ENCODE measurements around the gene BRSK2.

The BRSK2 gene

DNA sequence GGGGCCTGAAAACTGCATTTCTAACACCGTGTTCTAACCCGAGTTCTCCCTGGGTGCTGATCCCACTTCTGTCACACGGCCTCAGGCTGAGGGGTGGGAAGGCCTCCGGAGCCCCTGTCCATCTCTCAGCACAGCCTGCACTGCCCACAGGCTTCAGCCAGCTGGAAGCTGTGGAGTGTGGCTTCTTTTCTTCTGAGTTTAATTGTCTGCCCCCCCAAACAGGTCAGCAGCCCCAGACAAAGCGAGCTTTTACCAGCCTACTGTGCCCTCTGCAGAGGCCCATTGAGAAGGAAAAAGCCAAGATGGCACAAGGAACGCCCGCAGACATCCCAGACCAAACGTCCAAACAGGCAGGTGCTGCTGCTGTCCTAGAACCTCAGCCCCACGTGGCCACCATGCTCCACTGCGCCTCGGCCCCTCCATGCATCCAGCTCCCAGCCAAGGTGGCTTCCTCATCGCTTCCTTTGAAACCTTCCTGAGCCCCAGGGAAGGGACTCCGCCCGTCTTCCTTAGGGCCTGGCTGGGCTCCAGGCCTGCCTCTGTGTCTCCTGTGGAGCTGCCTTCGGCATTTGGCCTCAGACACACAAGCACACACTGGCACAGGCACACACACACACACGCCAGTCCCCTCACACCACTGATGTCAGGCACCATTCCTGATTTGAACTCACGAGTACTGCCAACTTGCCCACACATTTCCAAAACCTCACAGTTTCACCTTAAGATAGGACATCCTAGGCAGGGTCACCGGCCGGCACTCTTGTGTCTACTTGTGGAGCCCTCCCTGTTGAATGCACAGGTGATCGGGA is 95.2 kb downstream of the BRSK2 start:
- DNase-seq = no peak

GRCh38 chr11:1485504-1485885 is 95.8 kb downstream of the BRSK2 start:
- DNase-seq = no peak

DNA sequence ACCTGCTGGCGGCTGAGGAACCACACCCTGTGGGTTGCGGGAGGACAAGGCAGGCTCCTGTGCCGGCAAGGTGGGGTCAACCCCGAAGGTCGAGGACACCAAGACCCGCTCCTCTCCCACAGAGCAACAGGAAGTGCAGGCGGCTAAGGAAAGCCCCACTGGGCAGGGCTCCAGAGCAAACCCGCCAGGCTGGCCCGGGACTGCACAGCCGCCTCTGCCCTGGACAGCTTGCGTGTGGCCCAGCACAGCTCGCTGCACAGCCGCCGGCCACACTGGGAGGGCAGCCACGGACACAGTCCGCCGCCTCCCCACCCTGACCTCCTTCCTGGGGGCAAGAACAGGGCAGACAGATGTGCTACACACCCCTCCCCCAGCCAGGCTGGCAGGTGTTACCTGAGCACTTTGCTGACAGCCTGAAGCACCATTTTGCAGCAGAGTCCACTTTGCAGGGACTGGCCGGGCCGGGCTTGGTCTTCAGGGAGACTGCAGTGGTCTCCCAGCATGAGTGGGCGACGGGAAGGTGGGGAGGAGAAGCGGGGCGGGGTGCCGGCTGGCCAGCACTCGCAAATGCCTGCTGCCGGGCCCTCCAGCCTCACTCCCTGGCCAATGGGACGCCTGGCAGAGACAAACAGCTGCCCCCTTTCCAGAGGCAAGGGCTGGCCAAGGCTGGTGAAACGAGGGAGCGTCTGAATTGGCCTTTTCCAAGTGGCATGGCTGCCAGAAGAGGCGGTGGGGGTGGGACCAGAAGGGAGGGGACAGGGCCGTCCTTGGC is 96.5 kb downstream of the BRSK2 start, which contains the start of gene MOB2:
Gene MOB2, minus strand, starts transcription at position 726 of the 772 bp plus-strand sequence. Its CDS starts 223 bp downstream, at position 503.
- DNase-seq = no peak

GRCh38 chr11:1487091-1487850 is 97.5 kb downstream of the BRSK2 start:
- DNase-seq = no peak

DNA sequence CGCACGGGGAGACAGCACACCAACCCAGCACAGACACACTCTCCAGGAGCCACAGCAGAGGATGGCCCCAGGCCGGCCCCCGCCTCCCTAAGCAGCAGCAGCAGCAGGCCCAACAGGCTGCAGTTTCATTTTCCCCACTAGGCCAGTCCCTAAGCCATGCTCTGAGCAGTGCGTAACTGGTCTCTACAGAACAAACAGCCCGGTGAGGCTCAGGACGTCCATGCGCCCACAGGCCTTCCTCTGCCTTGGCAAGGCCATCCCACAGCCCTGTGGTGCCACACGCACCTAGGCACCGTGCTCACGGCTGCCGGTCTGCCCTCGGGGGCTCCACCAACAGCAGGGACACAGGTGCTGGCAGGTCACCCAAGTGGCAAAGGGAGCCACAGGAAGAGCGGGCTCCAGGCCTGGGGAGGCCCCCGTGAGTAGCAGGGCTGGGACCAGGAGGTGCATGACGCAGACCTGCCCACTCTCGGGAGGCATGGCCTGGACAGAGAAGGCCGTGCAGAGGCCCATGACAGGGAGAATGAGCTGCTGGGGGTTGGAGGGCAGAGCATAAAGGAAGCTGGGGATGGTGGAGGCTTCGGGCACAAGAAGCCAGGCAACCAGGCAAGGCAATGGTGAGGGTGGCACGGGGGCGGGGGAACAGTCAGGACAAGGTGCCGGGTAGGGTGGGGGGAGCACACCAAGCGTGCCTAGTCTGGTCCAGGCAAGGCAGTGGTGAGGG is 98.3 kb downstream of the BRSK2 start:
- no peak for DNase-seq

GRCh38 chr11:1488575-1489180 is 98.9 kb downstream of the BRSK2 start:
- no peak for DNase-seq

GRCh38 chr11:1490651-1491050 is 100.9 kb downstream of the BRSK2 start:
- DNase-seq = no peak

DNA sequence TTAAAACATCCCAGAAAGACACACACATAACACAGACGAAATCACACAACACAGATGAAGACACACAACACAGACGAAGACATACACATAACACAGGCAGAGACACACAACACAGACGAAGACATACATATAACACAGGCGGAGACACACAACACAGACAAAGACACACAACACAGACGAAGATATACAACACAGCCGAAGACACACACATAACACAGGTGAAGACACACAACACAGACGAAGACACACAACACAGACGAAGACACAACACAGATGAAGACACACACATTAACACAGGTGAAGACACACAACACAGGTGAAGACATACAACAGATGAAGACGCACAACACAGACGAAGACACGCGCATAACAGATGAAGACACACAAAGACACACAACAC is 101.6 kb downstream of the BRSK2 start:
- DNase-seq = no peak

DNA sequence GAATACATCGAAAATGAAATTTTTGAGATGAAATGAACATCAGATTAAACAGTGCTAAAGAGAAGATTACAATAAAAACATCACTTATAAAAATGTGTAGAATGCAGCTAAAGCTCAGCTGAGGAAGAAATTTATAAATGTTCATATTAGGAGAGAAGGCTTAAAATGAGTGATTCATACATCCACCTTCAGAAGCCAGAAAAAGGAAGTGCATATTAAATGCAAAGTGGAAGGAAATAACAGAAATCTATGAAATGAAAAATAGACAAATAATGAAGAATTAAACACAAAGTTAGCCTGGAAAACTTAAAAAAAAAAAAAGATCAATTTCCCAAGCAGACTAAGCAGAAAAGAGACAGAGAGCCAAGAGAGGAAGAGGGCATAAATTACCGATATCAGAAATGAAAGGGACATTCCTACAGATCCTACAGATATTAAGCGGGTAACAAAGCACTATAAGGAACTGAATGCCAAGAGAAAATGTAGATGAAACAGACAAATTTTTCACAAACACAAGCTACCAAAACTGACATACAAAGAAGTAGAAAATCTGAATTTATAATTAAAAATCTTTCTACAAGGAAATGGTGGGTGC is 104.0 kb downstream of the BRSK2 start:
- DNase-seq = no peak

DNA sequence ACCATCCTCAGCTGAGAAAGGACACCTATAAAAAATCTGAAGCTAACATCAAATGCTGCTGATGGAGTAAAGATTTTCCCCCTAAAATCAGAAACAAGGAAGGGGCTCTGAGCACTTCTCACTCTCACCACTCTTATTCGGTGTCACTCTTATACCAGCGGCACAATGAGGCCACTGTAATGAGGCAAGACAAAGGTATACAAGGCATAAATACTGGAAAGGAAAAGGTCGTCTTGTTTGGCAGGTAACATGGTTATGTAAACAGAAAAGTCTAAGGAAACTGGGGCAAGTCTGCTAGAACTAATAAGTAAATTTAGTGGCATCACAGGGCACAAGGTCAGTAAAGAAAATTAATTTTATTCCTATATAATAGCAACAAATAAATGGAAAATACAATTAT is 104.9 kb downstream of the BRSK2 start:
- DNase-seq = no peak

GRCh38 chr11:1496091-1496760 is 106.5 kb downstream of the BRSK2 start:
- DNase-seq = no peak

DNA sequence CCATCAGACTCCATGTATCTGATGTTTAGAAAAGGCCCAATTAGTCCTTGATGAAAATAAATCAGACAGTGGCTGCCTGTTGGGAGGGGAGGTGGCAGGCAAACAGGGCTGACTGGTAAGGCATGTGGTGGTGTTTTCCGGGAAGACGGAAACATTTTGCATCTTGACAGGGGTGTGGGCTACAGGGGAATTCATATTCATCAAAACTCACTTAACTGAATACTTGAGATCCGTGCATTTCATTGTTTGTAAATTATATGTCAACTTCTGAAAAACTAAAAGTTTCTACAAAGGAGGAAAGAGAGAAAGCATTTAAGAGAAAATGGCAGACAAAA is 107.0 kb downstream of the BRSK2 start:
- no peak for DNase-seq

- no peak for DNase-seq
Measured at GRCh38 chr11:1497600-1497999, 107.9 kb downstream of the BRSK2 start.

GRCh38 chr11:1498262-1498661 is 108.5 kb downstream of the BRSK2 start:
- no peak for DNase-seq

- no peak for DNase-seq
Measured at GRCh38 chr11:1499261-1499890, 109.6 kb downstream of the BRSK2 start.

GRCh38 chr11:1499899-1500298 is 110.2 kb downstream of the BRSK2 start:
- DNase-seq = no peak

GRCh38 chr11:1500466-1501420 is 111.0 kb downstream of the BRSK2 start:
- DNase-seq = no peak

DNA sequence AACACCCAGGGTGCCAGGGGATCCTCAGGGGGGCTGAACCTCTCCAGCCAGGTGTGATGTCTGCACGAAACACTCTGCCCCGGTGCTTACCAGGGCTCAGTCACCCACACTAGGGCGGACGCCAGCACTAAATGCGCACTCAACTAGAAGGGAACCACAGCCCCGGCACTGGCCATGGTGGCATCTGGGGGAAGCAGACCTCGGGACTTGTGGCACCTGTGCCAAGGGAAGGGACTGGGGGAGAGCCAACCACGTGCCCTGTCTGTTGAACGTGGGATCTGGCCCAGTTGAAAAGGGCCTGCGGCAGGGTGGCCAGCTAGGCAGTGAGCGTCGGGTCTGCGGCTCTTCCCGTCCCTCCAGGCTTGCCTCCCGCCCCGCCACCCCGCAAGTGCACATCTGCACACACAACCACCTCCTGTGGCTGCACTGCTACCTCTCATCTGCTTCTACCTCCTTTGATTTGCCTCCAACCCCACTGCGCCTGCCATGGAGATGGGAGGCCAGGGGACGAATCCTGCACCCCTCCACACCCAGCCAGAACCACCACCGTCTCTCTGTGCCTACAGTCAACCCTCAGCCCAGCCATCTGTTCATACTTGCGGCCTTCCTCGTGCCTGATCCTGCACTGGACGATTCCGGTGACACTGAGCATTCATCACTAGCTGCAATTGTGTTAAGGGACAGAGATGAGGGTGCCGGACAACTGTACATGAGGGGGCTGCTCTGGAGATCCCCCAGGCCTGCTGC is 111.9 kb downstream of the BRSK2 start:
- no peak for DNase-seq

Measured in activated CD4-positive, alpha-beta T cell treated with anti-CD3 and anti-CD28 coated beads, Interleukin-2, amount 50 U/mL, for 4 hours (primary cell).